Choroid plexus epithelial cell (primary cell): ENCODE data around the gene TIMM17A.
"Not testable (repeated sequence)": the region's sequence is repeated elsewhere in the genome, so short reads cannot be mapped to it uniquely, and the experiment has no call there.

Experiments used
- DNase-seq: peaks from one replicate; pipeline ENCODE4 v3.0.0-alpha.2; 2010; ENCODE audit warnings: low read depth
- H3K4me3 ChIP-seq: 2 replicates; pipeline ENCODE4 v1.5.1; 2011; ENCODE audit warnings: low read depth, mild to moderate bottlenecking, control low read depth, low read length, moderate library complexity
- CTCF ChIP-seq: conservative IDR thresholded peaks from 2 replicates; pipeline ENCODE4 v1.5.1; 2011; ENCODE audit warnings: low read depth, mild to moderate bottlenecking, control low read depth, inconsistent platforms, low read length, moderate library complexity

Gene TIMM17A

GRCh38 chr1:201946224-201946908 lies 8.9 kb upstream of the TIMM17A start, which contains the start of gene LMOD1:
TSS of gene LMOD1 (minus strand) at chr1:201946548. CDS start at chr1:201946340, 208 bp downstream.
- H3K4me3 ChIP-seq = peak within 1 kb of the TSS; percentile 50
- DNase-seq = peak; percentile 93
- TF ChIP-seq CTCF = no peak

- no peak for TF ChIP-seq CTCF
- DNase-seq = no peak
- H3K4me3 ChIP-seq = no peak overlapping the region
Observed at GRCh38 chr1:201947697-201948008, 7.7 kb upstream of the TIMM17A start.

GRCh38 chr1:201949491-201949890 lies 5.8 kb upstream of the TIMM17A start:
- no peak for TF ChIP-seq CTCF
- no peak overlapping the region for H3K4me3 ChIP-seq
- no peak for DNase-seq

GRCh38 chr1:201954263-201955008 lies 867 bp upstream of the TIMM17A start:
- TF ChIP-seq CTCF = no peak
- H3K4me3 ChIP-seq = peak overlapping the region; percentile 100
- DNase-seq = no peak

- TF ChIP-seq CTCF = no peak
- peak overlapping the region; percentile 100 for H3K4me3 ChIP-seq
- no peak for DNase-seq
Observed at GRCh38 chr1:201955729-201956143, 433 bp downstream of the TIMM17A start.

- TF ChIP-seq CTCF = no peak
- H3K4me3 ChIP-seq = no peak overlapping the region
- no peak for DNase-seq
Observed at GRCh38 chr1:201958348-201958747, 3.0 kb downstream of the TIMM17A start.

GRCh38 chr1:201962382-201962781 lies 7.1 kb downstream of the TIMM17A start:
- not testable (repeated sequence) for H3K4me3 ChIP-seq, DNase-seq
